NOMO-1 treated with dmso at 0.1 percent for 144 hours (cell line): Measurements from ENCODE around the gene ULK4.
"Not testable (repeated sequence)": the region's sequence is repeated elsewhere in the genome, so short reads cannot be mapped to it uniquely, and the experiment has no call there.

Experiments used
- DNase-seq: peaks from one replicate; lab custom pipeline; 2025; ENCODE audit not compliant: unreplicated experiment; lab: John Stamatoyannopoulos, UW

The ULK4 gene

DNA sequence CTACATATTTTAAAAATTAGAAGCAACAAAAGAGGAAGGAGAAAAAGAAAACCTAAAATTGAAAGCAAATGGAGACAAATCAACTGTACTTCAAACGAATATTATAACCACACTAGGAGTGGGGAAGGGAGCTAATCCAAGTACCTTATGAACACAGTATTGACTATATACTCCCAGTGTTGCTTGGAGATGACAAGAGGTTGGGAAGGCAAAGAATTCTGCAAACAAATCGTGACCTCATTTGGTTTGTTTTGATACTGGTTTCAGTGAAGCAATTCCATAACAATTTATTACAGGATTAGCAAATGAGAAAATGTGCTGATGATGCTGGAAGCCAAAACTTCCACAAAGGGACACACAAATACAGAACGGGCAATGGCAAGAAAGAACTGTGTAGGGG lies 268.1 kb downstream of the ULK4 start:
- no peak for DNase-seq

DNA sequence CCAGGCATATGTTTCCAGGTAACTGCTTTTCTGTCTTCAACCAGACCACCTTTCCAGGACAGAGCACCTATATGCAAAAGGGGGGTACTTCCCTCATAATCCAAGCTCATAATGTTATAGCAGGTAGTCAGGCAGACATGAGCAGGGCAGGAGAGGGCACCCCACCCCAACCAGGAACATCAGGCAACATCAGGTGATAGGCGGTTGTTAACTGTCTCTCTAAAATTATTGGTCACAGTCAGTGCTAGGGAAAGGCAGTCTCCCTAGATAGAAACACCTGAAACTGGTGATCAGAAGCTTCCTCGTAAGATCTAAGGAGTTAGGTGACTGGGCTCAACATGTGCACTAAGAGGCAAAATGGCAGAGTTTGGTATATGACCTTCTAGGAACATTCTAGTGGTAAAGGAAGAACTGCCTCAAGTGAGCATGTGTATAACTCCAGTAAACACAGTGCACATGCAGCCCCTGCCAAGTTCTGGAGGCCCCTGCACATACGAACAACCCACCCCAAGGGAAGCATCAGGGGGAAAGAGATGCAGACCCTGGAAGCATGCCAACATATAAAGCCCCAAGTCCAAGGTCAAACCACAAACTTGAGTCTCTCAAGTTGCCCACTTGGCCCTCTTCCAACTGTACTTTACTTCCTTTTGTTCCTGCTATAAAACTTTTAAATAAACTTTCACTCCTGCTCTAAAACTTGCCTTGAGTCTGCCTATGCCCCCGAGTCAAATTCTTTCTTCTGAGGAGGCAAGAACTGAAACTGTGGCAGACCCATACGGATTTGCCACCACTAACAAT lies 270.9 kb downstream of the ULK4 start:
- no peak for DNase-seq

DNA sequence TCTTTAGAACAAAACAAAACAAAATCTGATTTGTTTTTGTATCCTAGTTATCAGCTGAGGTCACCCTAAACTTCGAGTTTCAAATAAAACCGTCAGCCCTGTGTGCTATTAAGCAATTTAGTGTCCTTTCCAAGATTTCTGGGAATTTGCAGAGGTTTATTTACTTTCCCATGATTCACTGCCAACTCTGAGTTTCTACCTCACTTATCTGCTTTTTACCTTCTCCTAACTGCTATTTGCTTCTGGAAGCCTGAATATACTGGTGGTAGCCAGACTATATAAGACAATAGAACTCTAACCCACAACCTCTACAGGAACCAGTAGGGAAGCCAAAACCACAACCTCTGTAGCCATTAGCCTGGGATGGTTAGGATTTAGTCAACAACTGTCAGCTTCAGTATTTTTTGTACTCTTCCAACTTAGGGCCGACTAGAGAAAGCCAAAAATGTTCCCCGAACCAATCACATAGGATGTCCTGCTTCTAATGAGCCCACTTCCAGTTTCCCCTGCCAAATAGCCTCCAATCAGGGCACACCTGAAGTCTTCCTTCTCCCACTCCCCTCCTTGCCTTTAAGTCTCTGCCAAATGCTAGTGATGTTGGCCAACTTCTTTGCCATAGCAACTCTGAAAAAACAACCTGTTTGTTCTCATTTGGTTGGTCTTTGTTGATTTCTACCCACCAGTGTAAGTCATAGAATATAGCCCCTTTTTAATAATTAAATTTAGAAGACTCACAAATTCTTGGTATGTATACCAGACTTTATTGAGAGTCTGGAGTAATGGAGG lies 273.1 kb downstream of the ULK4 start:
- no peak for DNase-seq

DNA sequence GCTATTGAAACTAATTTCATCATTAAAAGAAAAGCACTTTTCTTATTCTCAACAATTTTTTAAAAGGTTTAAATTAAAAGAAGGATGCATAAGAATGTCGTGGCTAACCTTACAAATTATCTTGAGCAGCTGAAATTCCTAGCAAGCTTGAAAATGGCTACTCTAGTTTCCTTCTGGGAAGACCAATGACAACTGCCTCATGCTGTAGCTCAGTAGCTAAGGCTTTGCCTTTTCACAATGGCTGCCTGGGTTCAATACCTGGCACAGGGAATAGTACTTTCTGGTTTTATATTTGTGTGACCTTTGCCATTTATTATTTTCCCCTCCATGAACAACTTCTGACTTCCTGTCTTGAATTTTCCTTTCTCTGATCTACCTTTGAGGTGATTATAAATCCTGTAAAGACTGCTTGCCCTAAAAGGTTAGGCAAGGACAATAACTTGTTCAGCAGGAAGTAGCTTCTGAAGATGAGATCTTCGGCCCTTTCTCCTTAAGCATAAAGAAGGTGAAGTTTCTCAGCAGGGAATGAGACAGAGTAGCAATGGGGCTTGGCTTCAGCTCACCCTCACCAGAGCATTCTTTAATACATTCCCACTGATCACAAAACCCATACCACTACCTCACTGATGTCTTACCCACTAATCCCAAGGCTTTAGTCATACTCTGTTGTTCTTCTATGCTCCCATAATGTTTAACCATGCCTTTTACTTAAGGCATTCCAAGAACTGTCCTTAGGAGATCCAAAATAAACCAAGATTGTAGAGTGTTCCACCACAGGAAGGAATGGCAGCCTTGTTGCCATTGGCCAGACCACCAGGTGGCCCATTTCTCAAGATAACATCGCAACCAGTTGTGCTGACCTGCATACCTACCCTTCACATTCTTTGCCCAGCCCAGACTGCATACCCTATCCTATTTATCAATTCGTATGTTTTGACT lies 276.8 kb downstream of the ULK4 start:
- no peak for DNase-seq

DNA sequence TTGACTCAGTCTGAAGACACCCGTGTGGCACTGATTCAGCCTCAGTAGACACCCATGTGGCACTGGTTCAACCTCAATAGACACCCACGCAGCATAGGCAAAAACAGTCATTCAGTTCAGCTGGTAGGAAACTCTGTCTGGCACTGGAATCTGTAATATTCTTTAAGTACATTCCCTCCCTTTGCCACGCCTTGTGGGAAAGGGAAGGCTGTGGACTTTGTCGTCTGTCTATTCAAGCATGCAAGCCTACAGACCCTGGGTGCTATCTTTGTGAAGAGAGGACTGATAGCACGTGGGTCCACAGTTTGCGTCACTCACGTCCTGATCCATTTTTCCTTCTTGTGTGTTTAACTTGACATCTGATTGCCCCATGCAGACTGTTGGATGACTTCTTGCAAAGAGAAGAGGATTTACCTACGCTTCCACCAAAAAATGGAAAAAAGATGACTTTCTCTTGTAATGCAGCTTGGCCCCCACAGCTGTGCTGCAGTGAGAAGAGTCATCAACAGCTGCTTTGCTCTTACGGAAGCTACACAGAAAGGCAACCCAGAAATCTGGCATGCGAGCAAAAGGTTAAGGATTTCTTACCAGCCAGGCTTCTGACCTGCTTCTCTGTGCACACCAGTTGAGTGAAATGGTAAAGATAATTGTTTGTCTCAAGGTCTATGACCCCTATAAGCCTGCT lies 278.1 kb downstream of the ULK4 start:
- no peak for DNase-seq

GRCh38 chr3:41682996-41683395 lies 278.9 kb downstream of the ULK4 start:
- no peak for DNase-seq

DNA sequence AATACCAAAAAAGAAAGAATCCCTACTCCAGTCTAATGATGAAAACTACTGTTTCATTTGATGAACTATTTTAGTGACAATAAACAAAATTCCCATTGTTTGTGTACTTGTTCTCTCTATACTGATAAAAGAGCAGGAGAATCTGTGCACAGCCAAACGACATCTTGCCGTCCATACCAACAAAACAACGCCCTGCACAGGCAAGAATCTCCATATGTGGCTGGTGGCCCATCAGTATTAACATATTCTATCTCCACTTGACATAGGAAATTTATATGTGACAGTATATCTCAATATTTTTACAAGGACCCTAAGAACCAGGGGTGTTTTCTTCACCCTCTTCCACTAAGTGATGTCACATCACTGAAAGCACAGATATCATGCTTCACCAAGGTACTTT lies 279.5 kb downstream of the ULK4 start:
- DNase-seq: no peak

- no peak for DNase-seq
Observed at GRCh38 chr3:41681479-41681878, 280.4 kb downstream of the ULK4 start.

DNA sequence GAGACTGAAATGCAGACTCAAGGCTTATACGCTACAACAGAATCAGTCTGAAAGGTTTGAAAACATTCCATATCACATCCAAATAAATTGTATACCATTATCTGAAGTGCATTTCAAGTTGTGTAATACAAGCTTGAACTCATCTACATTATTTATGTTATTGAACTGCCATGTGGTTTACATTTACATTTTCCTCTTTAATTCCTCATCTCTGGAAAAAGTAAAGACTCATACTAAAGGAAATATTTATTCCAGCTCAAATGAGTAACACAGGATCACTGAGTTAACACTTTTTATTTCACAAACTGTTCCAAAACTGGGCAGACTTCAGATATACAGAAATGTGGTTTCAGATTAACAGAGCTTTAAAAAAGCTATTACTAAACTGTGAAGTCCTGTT lies 282.5 kb downstream of the ULK4 start:
- DNase-seq: no peak

- DNase-seq: not testable (repeated sequence)
Observed at GRCh38 chr3:41675102-41675501, 286.8 kb downstream of the ULK4 start.

- no peak for DNase-seq
Observed at GRCh38 chr3:41674449-41674848, 287.5 kb downstream of the ULK4 start.

- DNase-seq: no peak
Observed at GRCh38 chr3:41673650-41674049, 288.3 kb downstream of the ULK4 start.

GRCh38 chr3:41668379-41668778 lies 293.5 kb downstream of the ULK4 start:
- no peak for DNase-seq

DNA sequence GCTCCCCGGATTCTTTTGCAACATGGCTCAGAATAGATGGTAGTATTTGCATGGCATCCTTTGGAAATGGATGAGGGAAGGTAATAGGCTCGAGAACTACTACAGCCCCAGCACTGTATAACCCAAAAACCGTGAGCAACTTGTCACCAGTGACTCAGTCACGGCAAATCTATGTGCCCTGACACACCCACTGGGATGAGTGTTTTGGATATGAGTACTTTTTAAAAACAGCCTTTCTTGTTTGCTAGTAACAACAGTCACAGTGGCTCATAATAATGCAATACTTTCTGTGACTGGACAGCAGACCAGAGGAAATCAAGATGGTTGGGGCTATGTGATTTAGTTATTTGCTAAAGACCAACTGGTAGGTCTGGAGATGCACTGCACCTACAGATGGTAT lies 299.6 kb downstream of the ULK4 start:
- DNase-seq: no peak

DNA sequence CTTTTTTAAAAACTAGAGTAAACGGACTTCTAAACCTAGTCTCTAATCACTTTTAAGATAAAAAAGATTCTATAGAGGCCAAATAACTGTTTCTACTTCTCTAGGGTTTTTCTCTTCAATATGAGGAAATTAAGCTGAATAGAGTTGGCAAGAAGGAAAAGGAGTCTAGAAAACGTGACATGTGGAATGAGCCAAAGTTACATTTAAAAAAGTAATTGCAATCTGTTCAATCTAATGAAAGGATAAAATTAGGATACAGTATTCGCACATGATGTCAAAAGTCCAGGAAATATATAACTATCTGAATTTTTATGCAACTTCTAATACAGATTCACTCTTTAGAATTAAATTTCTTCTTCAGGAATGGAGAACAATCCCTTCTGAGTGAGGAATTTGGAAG lies 300.1 kb downstream of the ULK4 start:
- DNase-seq: no peak

- no peak for DNase-seq
Observed at GRCh38 chr3:41660510-41660909, 301.4 kb downstream of the ULK4 start.

DNA sequence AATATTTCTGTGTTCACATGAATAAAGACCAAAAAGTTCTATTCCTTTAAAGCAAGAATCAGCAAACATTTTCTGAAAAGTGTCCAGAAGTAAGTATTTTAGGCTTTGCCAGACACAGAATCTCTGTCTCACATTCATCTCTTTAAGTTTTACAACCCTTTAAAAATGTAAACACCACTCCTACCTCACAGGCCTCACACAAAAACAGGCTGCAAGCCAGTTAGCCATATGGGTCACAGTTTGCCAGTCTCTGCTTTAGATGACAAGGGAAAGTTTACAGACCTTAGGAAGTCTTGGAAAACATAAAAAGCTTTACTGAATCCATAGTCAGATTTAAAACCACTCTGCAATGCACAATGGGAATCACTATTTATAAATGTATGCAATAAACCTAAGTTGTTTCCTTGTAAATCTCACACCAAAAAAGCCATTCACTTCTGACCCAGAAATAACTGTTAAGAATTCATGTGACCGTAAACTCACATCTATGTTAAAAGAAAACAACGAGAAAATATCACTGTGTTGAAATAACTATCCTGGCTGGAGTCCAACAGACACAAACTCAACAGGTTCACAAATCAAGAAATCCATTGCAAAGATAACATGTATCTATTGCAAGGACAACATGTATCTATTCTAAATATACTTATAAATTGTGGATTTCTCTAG lies 308.2 kb downstream of the ULK4 start:
- DNase-seq: no peak

GRCh38 chr3:41652931-41653330 lies 309.0 kb downstream of the ULK4 start:
- DNase-seq: no peak

DNA sequence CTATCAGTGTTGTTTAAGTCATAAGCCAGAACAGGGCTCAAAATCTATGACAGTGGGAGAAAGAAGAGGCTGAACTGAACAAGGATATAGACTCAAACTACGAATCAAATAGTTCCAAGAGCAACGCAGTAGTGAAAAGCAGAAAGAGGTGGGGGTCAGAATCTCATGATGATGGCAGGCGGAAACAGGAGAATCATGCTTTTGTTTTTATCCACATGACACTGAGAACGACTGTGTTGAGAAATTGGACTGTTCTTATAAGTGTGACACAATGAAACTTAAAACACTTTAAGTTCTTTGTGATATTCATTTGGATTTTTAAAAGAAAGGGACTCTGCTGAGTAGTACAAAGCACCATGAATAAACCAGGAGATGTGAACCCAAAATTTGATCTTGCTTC lies 309.4 kb downstream of the ULK4 start:
- DNase-seq: no peak

GRCh38 chr3:41651718-41652117 lies 310.2 kb downstream of the ULK4 start:
- DNase-seq: no peak
